NOMO-1 (cell line): ENCODE results near the gene CMIP.
"Not testable (repeated sequence)": the region's sequence is repeated elsewhere in the genome, so short reads cannot be mapped to it uniquely, and the experiment has no call there.

Source experiments
- DNase-seq, 2 experiments: peaks; one replicate each; lab custom pipeline; 2025; ENCODE audit not compliant: unreplicated experiment in 2 of 2; lab: John Stamatoyannopoulos, UW

The CMIP gene

DNA sequence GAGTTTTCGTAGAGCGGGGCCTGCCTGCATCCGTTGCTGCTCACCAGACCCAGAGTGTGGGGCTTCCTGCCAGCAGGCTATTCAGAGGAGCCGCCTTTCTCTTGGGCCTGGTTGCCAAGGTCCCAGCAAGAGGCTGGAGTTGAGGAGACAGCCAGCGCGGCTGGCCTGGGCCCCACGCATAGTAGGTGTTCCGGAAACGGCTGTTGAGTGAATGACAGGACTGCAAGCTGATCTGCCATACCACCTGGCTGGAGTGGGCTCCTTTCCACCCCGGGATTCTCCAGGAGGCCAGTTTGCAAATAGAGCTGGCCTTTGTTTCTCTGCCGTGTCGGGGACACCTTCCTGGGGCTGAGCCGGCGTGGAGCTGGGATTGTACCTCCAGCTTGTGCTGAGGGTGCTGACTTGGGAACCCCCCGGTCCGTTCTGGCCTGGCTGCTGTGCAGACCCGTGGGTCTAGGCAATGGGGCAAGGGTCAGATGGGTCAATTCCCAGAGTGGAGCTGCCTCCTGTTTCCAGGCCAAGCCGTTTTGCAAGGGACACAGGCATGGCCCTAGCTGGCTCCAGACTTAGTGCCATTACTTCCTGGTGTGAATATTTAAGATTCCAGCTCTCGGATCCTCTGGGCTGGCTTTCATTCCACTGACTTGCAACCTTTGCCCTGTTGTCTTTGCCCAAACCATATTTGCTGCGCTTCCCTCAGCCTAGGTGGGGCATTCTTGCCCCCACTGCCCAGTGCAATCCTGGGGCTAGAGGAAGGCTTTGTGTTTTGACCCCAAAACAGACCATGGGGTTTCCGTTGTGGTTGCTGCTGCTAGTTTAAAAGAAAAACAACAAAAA, 68.8 kb downstream of the CMIP start:
- DNase-seq, result no peak

DNA sequence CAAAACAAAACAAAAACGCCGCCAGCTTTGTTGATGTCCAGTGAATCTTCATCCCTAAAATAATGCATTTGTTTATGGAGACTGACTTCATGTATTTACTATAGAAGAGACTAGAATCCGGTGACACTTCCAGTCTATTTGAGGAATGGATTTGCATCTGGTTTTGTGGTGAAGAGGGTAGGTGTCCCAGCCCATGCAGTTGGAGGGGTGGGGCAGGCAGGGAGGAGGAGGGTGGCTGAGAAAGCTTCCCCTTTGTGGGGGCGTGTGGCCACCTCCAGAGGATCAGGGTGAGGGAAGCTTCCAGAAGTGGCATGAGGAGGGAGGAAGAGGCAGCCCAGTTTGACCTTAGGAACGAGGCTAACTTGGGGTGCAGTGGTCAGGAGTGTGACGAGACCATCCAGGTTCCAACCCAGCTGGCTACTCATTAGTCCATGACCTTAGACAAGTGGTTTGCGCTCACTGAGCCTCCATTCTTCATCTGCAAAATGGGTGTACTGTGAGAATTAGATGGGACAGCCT, 69.5 kb downstream of the CMIP start:
- peak in 1 of 2 experiments; percentile 15 for DNase-seq

DNA sequence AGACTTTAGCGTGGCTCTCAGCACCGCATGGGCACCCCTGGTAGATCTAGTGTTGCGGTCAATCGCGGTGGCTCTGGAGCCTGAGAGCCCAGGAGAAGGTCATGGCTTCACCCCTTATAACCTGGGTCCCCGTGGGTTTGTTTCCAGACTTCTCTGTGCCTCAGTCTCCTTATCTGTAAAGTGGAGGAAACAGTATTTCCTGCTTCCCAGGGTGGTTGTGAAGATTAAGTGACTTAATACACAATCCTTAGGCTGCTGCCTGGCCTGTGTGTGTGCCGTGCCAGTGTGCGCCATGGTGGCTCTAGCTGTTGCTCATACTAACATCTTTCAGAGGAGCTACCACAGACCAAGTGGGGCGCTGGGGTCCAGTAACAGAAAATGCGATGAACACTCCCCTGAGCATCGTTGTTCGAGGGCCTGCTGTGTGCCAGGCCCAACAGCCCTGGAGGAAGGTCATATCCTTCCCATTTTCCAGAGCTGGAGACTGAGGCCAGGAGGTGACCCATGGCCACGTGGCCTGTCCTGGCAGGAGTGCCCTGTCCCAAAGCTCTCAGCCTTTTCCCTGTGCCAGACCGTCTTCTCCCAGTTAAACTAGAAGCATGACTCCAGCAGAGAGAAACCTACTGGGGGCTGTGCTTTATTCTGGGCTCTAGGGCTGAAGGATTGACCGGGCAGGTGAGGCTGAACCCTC, 70.1 kb downstream of the CMIP start:
- no peak for DNase-seq

DNA sequence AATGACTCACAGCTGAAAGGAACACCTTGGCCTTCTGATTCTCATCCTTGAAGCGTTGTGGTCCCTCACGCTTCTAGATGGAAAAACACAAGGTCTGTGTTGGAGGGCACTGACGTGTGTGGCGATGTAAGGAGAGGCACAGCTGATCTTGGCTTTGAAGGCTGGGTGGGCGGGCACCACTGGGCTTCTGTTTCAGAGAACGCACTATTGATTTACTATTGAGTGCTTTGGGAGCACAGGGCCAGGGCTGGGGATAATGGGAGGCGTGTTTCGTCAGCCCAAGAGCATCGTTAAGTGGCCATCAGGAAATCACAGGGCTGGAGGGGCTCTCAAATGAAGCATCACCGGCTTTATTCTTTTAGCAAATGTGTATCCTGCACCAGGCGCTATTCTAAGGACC, 70.7 kb downstream of the CMIP start:
- DNase-seq, result no peak

DNA sequence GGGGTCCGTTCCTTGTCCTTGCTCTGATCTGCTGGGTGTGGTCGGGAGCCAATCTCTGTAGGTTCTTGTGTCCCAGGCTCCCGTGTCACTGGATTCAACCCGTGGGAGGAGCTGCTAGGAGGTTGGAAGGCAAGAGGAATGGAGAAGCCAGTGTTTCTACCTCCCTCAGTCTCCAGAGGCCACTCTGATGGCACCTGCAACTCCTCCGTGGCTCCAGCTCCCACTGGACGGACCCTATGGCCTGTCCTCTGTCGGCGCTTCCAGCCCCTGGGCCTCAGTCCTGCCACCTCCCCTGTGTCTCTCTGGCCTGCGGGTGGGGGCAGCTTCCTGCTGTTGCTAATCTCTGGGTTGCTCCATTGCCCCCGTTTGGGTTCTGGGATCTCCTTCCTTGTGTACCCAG, 71.1 kb downstream of the CMIP start:
- DNase-seq, result no peak

DNA sequence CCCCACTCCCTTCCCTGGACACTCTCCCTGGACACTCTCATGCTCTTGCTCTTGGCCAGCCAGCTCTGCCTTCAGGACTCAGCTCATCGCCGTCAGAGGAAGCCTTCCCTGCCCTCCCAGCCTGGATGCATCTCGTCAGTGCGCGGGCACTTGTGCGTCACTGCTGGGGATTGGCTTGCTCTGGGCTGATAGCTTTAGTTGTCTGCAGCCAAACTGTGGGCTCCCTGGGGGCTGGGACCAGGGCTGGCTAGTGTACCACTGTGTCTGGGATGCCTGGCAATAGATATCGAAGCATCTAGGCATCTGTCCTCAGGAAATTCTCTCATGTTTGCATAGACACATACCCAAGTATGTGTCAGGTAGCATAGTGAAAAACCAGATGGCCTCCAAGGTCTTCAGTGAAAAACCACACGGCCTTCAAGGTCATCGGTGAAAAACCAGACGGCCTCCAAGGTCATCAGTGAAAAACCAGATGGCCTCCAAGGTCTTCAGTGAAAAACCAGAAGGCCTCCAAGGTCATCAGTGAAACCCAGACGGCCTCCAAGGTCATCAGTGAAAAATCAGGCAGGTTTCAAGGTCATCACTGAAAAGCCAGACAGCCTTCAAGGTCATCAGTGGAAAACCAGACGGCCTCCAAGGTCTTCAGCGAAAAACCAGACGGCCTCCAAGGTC, 72.0 kb downstream of the CMIP start:
- DNase-seq, result no peak

DNA sequence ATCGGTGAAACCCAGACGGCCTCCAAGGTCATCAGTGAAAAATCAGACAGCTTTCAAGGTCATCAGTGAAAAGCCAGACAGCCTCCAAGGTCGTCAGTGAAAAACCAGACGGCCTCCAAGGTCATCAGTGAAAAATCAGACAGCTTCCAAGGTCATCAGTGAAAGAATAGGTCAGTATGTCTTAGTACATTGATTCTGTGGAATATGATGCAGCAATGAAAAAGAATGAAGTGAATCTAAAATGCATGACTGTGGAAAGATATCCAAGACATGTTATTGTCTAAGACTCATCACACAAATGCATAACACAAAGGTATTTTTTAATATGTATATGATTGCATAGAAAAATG, 72.5 kb downstream of the CMIP start:
- no peak for DNase-seq

DNA sequence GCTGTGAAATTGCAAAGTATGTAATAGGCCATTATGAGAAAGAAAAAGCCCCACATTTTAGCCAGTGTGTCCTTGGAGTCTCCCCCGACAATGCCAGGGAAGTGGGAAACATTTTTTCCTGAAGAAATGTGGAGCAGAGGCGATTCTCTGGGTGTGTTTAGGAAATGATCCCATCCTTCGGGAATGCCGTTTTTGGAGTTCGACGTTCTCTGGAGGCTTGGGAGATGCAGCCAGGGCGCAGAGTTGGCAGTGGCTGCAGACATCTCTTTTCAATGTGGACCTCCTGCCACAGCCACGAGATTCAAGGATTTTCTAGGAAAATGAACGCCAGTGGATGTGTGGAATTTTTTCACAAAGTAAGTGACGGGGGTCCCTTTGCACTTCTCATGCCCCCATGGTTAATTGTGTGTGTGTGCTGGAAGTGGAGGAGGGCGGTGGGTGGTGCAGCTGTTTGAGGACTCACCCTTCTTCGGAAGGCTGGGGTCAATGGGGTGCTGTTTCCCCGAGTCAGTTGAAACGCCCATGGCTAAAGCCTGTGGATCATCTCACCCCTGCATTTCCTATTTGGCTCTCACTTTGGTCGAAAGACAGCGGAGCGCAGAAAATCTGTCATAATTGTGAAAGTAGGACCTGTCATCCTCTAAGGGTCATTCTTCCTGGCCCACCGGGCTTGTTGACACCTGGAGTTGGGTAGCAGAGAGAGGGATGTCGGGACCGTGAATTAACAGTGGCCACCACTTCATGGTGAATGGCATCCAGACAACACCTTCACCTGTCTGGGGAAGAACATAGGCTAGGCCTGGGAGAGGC, 73.2 kb downstream of the CMIP start:
- DNase-seq, result no peak

DNA sequence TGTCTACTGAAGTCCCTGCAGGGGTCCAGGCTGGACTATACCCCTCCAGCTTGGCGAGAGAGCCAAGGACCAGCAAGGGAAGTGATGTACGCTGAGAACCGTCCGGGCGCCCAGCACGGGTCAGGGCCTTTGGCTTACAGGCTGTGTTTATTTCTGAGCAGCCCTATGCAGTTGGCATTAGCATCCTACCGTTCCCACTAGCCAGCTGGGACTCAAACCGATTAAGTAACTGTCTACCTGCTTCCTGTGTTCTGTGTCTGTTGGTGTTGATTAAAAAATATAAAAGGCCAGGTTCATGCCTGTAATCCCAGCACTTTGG, 73.8 kb downstream of the CMIP start:
- DNase-seq, result no peak

DNA sequence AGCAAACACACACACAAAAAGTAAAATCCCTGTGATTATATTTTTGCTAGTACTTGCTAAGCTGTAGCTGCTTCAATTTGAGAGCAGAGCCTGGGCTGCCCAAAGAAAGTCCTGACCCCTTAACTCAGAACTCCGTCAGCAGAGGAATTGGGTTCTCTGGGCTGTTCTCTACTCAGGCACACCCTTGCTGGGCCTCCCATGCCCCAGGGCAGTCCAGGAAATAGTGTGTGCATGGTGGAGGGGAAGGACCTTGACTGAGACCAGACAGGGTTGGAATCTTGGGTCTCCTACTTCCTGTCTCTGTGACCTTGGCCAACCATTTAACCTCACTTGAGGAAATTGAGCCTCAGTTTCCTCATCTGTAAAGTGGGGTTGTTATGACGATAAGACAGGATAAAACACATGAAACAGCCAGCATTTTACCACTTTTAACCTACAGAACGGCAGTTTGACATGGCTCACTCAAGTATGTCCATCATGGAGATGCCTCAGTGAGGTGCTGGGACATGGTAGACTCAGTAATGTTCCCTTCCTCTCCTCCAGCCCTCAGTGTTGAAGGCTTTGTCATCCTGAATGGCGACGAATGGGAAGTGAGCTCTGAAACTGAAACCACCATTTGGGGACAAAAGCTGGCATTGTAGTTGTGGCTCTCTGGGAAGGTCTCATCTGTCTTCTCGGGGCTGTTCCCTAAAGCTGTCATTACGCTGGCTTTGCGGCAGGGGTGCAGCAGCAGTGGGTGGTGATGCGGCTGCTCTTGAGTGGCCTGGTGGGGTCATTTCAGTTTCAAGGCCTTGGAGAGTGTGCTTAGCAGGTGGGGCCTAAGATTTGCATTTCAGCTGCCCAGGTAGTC, 74.9 kb downstream of the CMIP start:
- DNase-seq, result peak; percentile 71 to 75

DNA sequence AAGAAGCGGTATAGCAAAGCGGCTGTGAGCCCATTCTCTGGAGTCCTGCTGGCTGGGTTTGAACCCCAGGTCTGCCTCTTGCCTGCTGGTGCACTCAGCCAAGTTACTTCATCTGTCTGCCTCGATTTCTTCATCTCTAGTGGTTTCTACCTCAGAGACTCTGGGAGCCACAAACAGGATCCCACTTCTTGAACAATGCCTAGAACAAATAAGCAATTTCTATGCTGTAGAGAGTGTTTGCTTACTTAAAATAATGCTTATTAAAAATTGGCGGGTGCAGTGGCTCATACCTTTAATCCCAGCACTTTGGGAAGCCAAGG, 75.5 kb downstream of the CMIP start:
- peak in 1 of 2 experiments; percentile 44 for DNase-seq

DNA sequence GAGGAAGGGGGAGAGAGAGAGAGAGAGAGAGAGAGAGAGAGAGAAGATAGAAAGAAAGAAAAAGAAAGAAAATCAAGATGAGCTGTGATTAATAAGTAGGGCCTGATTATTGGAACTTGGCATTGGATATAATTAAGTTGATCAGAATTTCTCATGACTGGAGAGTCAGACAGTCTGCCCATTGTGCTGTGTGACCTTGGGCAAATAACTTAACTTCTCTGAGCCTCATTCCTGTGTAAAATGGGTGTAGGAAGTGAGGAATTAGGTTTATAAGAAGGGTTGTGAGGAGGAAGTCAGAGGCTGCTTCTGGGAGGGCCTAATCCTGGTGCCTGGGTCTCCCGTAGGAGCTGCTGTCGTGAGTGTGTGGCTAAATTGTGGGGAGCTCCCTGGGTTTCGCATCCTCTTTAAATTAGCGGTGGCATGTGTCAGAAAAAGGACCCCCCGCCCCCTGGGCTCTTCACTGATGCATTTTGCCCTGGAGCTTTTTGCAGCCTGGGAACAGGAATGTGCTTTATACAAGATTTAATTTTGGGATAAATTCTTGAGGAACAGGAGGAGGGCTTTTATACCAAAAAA, 76.0 kb downstream of the CMIP start:
- no peak for DNase-seq

DNA sequence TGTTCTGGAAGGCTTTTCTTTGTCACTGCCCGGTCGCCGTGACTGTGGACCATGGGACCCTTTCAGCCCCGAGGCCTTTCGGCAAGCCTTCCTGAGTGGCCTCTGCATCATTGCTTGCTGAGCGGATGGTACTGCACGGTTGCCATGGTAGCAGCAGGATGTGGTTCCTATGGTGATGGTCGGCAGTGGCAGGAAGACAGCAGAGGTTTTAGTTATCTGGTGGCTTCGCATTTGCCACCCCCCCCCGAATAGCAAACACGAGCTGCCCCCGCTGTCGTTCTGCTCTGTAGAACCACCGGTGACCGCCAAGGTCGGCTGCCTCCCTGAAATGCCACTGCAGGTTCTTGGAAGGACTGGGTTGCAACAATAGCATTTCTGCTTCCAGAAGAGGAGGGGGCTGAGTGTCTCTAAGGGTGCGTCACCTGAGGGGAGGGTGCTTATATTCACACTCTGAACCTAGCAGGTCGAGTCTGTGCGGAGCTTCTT, 76.6 kb downstream of the CMIP start:
- no peak for DNase-seq

DNA sequence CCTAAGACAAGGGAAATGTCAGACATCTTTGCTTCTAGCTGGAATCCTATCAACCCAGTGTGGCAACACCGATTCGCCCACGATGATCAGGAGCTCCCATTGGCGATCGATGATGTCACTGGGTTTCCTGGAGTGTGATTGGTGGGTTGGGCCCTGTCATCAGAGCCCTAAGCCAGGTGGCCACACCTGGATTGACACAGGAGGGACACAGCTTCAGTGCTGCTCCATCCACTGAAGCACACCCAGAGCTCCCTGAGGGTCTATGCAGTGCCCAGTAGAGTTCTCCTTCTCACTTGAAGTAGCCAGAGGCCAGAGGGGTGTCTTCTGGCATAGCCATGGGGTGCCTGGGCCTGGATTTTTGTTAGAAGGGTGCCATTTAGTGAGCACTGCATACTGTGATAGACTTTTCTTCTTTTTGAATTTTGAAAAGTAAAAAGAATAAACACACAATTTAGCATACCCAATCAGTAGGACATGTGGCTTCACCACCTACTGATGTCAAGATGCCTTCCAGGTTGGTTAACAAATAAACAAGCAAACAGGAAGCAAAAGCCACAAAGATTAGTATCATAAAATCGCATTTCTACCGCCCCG, 77.6 kb downstream of the CMIP start:
- DNase-seq, result no peak

DNA sequence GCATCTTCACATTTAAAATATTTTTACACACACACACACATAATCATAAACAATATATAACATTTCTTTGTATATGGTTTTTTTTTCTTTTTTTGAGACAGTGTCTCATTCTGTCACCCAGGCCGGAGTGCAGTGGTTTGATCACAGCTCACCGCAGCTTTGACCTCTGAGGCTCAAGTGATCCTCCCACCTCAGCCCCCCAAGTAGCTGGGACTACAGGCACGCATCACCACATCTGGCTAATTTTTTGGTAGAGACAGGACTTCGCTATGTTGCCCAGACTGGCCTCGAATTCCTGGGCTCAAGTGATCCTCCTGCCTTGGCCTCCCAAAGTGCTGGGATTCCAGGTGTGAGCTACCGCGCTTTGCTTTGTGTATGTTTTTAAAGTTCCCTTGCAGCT, 78.2 kb downstream of the CMIP start:
- DNase-seq, result not testable (repeated sequence)

DNA sequence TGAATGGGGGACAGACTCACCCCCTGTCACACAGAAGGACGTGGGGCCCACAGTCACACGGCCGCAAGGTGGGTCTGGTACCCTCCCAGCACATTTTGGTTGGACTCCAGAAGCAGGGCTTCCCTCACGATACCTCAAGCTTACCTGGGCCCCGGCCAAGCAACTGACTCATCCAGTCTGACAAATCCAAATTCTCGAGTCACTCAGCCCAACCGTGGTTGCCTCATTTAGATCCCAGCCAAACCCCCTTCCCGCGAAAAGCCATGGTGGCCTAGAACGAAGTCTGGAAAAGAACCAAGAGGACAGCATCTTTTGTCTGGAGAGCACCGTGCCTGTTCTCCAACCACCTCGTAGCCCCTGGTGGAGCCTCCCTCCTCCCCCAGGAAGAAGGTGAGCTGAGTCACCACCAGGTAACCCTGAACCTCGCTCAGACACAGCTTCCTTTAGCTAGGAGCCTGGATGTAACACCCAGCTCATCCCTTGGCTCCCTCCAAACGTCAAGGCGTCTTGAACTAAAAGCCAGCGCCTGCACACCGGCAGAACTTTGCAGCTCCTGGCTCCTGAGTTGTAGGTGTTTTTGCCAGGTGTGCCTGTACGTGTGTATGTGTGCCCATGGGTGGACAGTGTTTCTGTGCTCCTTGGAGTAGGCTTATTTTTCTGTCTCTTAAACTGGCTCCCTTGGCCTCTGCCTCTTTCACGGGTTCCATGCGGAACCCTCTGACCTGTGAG, 78.9 kb downstream of the CMIP start:
- DNase-seq, result no peak

DNA sequence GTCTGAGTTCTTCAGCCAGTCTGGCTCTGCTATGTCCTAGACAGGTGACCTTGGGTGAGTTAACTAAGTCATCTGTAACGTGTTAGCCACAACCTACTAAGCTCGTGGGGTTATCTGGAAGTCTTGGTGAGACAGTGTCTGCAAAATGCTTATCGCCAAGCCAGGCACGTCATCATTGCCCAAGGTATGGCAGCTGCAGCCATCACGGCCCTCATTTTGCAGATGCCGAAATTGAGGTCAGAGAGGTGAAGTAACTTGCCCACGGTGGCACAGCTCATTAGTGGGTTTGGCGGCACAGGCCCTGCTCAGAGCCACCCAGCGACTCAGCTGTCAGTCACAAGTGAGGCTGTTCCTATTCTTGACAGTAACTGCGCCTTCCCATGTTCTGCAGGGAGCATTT, 79.8 kb downstream of the CMIP start:
- no peak for DNase-seq

DNA sequence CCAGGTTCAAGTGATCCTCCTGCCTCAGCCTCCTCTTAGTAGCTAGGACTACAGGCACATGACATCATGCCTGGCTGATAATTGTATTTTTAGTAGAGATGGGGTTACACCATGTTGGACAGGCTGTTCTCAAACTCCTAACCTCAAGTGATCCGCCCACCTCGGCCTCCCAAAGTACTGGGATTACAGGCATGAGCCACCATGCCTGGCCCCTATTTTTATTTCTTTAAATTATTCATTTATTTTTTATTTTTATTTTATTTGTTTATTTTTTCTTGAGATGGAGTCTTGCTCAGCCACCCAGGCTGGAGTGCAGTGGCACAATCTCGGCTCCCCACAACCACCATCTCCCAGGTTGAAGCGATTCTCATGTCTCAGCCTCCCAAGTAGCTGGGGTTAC, 80.3 kb downstream of the CMIP start:
- DNase-seq, result not testable (repeated sequence)

DNA sequence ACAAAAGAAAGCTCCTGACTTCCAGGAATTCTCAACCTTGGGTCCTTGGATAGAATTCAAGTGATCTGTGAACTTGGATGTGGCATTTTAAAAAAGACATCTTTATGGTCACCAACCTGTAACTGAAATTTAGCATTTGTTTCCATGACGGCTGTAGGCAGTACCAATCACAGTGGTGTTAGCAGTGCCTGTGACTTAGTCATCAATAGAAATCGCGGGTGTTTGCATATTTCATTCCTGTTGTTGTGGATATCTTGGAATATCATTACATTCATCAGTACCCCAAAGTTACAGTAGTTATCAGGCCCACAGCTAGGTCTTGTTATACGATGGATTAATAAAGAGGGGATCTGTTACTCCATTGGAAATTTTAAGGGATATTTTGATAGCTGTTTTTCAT, 81.6 kb downstream of the CMIP start:
- no peak for DNase-seq
